LoVo (cell line): ENCODE data around the gene UNC5B.
A peak's percentile ranks its signal among the peaks of the same experiment; 100 is the strongest.

Source experiments
- DNase-seq: peaks from one replicate; pipeline ENCODE4 v3.0.0-alpha.2; 2016; ENCODE audit warnings: low spot score

Gene UNC5B

DNA sequence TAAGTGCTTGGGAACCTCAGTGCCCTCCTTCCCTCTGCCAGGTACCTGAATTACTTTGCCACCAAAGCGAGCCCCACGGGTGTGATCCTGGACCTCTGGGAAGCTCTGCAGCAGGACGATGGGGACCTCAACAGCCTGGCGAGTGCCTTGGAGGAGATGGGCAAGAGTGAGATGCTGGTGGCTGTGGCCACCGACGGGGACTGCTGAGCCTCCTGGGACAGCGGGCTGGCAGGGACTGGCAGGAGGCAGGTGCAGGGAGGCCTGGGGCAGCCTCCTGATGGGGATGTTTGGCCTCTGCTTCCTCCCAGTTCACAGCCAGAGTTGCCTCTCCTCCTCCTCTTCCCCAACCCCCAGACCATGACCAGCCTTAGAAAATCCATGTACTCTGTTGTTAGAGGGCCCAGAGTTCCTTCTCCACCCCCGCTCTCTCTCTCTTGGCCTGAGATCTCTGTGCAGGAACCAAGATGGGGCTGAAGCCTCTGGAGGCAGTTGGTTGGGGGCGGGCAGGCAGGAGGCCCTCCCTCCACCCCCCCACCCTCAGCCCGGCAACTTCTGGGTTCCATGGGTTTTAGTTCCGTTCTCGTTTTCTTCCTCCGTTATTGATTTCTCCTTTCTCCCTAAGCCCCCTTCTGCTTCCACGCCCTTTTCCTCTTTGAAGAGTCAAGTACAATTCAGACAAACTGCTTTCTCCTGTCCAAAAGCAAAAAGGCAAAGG is 86.9 kb downstream of the UNC5B start:
- DNase-seq: no peak

DNA sequence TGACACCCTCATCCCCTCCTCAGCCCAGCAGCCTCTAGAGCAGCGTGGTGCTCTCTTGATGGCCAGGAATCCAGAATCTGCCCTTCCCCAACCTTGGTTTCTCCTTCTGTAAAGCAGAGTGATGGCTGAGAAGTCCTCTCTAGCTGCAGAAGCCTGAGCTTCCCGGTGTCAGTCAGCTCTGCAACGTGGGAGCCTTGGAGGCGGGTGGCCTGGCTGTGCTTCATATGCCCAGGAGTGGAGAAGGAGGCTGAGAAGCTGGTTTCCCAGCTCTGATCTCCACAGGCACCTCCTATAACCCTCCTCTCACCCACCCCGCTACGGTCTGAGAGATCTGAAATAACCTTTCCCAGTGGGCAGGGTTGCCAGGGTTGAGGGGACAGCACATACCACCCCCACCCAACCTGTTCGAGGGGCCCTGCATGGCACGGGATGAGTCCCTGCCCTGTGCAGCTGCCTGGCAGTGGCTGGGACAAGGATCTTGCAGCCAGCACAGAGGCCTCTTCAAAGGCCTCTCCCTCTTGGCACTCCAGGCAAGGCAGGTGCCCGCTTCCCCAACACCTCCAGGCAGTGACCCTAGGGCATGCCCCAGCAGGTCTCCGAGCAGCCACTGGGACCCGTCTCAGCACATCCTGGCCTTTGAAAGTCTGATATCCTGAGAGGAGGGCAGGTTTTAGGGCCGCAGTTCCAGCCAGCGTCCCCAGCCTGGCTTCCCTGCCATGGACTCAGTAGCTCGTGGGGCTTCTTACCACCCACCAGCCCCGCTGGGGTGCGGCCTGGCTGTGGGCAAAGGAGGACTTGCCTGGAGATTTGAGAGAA is 88.4 kb downstream of the UNC5B start:
- DNase-seq: no peak

GRCh38 chr10:71301371-71301916 is 89.1 kb downstream of the UNC5B start:
- no peak for DNase-seq

GRCh38 chr10:71302451-71302850 is 90.1 kb downstream of the UNC5B start:
- DNase-seq: no peak

DNA sequence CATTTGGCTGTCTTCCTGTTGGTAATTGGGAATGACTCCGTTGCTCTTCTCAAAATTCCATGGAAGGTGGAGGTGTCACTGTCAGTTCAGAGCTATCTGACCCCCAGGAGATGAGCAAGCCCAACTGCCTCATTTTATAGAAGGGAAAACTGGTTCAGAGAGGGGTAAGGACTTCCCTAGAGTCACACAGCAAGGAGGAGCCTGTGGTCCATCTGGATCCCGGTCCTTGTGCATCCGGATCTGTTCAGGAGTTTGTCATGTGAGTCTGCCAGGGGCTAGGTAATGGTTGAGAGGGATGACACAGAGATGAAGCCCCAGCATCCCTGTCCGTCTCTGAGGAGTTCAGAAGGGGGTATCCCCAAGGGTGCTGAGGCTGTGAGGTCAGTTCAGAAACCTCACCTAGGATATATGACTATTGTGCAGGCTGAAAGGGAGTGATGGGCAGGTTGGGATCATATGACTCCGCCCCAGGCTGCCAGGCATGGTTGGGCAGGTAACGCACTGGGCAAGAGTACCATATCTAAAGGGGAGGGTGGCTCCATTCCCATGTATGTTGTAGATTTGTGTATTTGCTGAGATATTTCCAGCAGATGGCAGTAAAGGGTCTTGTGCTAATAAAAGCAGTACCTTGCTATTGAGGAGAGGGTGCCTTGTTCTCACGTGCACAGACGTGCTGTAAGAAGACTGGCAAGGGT is 90.7 kb downstream of the UNC5B start:
- peak; percentile 31 for DNase-seq

DNA sequence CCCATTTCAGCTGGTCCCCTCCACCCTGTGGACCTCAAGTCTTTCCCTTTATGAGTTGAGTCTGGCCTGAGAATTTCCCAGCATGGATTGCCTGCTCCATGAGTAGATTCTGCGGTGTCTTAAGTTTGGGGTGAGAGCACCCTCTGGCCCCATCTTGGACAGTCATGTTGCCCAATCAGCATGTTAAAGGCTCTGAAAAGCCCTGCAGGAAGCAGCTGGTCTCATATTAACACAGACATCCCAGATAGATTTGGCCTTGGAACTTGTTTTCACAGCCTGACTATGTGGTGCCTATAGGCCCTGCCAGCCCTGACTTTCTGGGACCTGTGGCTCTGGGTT is 91.2 kb downstream of the UNC5B start:
- DNase-seq: no peak

GRCh38 chr10:71304914-71305313 is 92.5 kb downstream of the UNC5B start:
- no peak for DNase-seq

GRCh38 chr10:71306979-71307378 is 94.6 kb downstream of the UNC5B start:
- DNase-seq: no peak

GRCh38 chr10:71307469-71308085 is 95.2 kb downstream of the UNC5B start:
- no peak for DNase-seq

DNA sequence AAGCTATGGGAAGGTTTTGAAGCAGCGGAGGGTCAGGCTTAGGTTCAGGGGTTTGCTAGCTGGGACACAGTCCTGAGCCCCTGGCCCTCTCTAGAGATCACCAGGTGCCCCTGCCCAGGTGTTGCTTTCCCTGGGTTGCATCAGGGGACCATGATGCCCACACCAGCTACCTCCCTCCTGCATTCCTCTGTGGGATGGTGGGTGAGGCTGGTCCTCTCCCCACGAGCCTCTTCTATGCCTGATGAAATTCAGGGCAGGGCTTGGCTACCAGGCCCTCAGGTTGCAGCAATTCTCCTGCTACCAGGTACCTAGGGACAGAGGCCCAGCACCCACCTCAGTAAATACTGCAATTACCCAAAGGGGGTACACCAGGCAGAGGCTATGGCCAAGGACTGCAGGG is 95.9 kb downstream of the UNC5B start:
- DNase-seq: no peak

DNA sequence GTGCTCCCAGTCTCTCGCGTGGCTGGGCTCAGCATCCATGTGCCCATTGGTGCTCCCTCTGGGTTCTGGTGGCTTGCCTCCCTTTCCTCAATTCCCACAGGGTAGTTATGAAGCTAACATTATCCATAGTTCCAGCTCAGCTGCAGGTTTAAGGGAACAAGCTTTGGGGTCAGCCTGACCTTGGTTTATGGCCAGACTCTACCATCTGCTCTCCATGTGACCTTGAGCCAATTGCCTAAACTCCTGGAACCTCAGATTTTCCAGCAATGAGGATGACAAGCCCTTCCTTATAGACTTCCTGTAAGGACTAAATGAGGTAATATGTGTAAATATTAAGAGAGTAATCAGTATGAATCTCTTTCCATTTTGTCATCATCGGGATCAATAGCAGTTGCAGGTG is 96.6 kb downstream of the UNC5B start:
- no peak for DNase-seq

DNA sequence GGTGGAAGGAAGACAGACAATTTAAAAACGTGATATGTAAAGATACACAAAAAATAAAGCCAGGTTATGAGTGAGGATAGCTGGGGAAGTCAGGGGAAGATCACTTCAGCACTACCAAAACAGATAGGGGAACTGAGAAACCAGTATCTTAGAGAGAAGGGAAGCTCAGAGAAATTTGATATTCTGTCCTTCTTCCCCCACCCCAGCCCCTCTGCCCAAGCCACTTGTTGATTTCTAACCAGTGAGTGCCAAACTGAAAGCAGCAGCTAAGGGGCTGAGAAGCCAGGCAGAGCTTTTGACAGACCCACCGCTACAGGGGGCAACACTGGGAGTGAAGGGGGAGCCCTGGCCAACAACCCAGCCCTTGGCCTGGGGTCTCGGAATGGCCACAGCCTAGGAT is 97.5 kb downstream of the UNC5B start:
- DNase-seq: no peak

GRCh38 chr10:71312220-71312619 is 99.8 kb downstream of the UNC5B start:
- DNase-seq: no peak

DNA sequence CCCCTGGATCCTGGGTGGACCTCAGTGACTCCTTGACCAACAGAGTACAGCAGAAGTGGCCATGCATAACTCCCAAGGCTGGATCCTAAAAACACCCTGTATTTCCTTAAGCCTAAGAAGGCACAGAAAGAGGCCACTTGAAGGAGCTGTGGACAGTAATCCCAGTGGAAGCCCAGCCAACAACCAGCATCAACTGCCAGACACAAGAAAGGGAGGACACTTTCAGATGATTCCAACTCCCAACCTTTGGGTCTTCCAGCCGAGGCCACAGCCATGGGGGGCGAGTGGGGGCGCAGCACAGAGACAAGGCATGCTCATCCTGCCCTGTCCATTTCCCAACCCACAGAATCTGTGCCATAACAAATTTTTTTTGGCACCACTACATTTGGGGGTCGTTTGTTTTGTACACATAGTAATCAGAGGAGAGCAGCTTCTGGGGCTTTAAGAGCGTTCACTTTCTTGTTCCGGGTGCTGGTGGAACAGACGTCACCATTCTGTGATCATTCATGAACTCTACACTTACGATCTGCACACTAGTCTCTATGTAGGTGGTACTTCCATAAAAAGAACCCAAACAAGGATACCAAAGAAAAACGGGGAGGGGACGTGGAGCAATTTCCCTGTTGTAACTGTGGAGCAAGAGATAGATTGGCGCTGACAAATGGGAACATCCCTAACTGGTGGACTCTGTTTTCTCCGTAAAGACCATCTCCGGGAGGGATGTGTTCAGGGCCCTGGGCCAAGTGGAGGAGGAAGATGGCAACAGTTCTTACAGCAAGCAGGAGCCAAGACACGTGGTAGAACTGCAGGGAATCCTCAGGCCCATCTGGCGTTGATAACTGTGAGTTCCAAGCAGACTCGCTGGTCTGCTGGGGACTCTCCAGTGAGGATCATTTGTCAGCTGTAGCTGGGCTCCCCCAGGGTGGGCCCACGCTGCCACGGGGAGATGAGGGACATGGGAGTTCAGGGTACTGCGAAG is 100.7 kb downstream of the UNC5B start:
- DNase-seq: no peak

DNA sequence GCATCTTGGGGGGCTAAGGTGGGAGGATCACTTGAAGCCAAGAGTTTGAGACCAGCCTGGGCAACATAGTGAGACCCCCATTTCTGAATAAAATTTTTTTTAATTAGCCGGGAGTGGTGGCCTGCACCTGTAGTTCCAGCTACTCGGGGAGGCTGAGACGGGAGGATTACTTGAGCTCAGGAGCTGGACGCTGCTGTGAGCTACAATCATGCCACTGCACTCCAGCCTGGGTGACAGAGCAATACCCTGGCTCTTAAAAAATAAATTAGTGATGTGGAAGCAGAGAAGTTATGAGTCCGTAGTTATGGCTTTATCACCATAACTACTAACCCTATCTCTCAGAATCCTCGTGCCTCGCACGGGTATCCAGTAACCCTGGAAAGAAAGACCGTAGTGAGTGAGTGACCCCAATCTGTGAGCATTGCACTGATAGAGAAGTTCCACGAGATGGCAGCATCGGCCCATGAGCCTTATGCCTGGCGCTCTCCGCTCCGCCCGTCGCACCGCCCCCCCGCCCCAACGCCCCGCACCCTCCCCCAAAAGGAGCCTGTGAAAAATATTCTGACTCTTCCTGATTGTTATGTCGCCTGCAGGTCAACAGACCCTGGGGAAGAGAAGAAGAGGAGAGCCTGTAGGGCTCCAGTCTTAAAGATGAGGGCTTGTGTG is 101.8 kb downstream of the UNC5B start:
- DNase-seq: peak; percentile 59

DNA sequence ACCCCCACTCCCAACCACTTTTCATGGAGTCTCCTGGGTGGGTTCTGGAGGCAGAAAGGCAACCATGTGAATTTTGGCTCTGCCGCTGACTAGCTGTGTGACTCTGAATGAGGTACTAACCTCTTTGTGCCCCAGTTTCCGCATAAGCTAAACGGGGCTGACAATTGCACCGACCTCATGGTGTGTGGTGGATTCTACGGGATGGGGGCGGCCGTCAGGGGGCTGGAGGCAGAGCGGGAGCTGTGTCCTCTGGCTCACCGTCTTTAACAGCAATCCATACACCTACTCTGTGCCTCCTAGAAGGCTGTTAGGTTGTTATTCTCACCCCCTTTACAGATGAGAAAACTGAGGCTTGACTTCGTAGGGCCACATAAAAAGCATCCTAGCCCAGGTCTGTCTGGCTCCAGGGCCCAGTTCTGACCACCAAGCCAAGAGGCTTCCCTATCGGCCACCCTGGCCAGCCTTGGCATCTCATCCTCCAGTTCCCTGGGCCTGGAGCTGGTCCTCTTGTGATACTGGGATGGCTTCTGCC is 102.4 kb downstream of the UNC5B start:
- DNase-seq: no peak

GRCh38 chr10:71316056-71316785 is 103.9 kb downstream of the UNC5B start:
- DNase-seq: no peak

GRCh38 chr10:71316786-71317160 is 104.4 kb downstream of the UNC5B start:
- no peak for DNase-seq

DNA sequence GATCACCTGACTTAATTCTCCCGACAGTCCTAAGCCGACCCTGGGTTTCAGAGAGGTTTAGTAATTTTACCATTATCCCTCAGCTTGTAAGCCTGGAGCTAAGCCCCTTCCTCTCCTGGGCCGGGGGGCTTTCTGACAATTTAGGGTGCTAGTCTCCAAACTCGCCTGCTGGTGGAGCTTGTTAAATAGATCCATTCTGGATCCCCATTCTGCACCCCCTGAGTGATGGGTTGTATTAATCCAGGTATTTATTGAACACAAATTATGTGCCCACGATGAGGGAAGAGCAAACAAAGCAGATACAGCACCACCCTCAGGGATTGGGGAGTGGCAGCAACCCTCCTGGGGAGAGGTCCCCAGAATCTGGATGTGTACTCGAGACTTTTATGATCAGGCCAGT is 105.4 kb downstream of the UNC5B start:
- no peak for DNase-seq
